Lower lobe of right lung (tissue), 2 donors: ENCODE measurements around the gene SHISA3. TPM values are rescaled to one million over a fixed set of nuclear protein-coding genes. Genes with fewer than 3 reads are reported as not detected.

Experiments used
- ATAC-seq, 2 donors: fragments of 200-7000 bp; cut with Tn5 transposase; one replicate each; pipeline ENCODE4 v1.9.1; 2020 to 2022; ENCODE audit warnings: mild to moderate bottlenecking in 2 of 2, moderate library complexity in 2 of 2
- DNase-seq: peaks from one replicate; pipeline ENCODE4 v3.0.0-alpha.2; 2020
- H3K27ac ChIP-seq: fragments of 200-600 bp; one replicate; pipeline ENCODE4 v1.8.0; 2022
- H3K27me3 ChIP-seq: fragments of 200-600 bp; one replicate; pipeline ENCODE4 v1.8.0; 2022; ENCODE audit warnings: low read depth
- H3K36me3 ChIP-seq: fragments of 200-600 bp; one replicate; pipeline ENCODE4 v1.8.0; 2022; ENCODE audit warnings: mild to moderate bottlenecking
- H3K4me1 ChIP-seq: fragments of 200-600 bp; one replicate; pipeline ENCODE4 v1.8.0; 2022
- H3K4me3 ChIP-seq: fragments of 200-600 bp; one replicate; pipeline ENCODE4 v1.8.0; 2022; ENCODE audit warnings: mild to moderate bottlenecking
- H3K9me3 ChIP-seq: fragments of 200-600 bp; one replicate; pipeline ENCODE4 v1.8.0; 2022
- intact Hi-C: fragments of 100-400 bp; cut with DNase I; formaldehyde crosslinking; loops from one replicate; pipeline ENCODE4 v1.11.0; 2022
- total RNA-seq: library from RNA; stranded (reverse); fragmentation: NEBNext Ultra II Directional; extraction: Animal tissue kit (Norgen Biotek cat#: 25700); gene quantifications from one replicate; pipeline ENCODE4 v1.2.1, GENCODE V29; 2021
- TF ChIP-seq, protein P1 (sequence below): fragments of 200-600 bp; IDR thresholded peaks from one replicate; pipeline ENCODE4 v1.8.0; 2022; ENCODE audit warnings: antibody characterized with exemption, mild to moderate bottlenecking
- donor health status: DM: no; HTN: yes; CAD: no; lungs with severe emphysema.

The SHISA3 gene
- total RNA-seq, 1 donor from 2014 or later: 3.7 TPM

DNA sequence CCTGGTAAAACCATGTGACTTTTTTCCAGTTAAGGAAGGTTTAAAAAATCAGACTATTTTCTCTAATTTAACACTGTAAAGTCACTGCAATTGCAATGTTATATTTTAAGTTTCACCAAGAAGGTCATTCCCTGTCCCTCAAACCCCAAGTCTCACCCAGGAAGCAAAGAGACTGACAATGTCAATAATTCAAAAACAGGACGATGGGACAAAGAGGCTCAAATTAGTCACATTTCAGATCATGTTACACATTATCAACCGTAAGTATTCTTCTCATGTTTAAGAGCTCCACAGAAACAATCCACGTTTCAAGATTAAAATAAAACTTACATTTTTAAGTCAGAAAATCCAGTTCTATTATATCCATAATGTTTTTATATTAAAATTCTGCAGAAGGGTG, 13.2 kb downstream of the SHISA3 start:
- intact Hi-C loops: no loop called here
- no peak for ATAC-seq
- no peak for DNase-seq
- Histone ChIP-seq H3K27me3 (no peaks in the 10 kb centered on the region), H3K4me1 (no peaks in the 10 kb centered on the region), H3K9me3 (no peaks in the 10 kb centered on the region), H3K27ac (no peak overlapping the region), H3K4me3 (no peak overlapping the region), H3K36me3 (peaks cover 31% of the 10 kb centered on the region)
- TF ChIP-seq, protein P1, sequence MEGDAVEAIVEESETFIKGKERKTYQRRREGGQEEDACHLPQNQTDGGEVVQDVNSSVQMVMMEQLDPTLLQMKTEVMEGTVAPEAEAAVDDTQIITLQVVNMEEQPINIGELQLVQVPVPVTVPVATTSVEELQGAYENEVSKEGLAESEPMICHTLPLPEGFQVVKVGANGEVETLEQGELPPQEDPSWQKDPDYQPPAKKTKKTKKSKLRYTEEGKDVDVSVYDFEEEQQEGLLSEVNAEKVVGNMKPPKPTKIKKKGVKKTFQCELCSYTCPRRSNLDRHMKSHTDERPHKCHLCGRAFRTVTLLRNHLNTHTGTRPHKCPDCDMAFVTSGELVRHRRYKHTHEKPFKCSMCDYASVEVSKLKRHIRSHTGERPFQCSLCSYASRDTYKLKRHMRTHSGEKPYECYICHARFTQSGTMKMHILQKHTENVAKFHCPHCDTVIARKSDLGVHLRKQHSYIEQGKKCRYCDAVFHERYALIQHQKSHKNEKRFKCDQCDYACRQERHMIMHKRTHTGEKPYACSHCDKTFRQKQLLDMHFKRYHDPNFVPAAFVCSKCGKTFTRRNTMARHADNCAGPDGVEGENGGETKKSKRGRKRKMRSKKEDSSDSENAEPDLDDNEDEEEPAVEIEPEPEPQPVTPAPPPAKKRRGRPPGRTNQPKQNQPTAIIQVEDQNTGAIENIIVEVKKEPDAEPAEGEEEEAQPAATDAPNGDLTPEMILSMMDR: no peak

GRCh38 chr4:42411803-42412202, 14.5 kb downstream of the SHISA3 start:
- H3K4me3 ChIP-seq: no peak overlapping the region
- ATAC-seq: no peak

GRCh38 chr4:42412251-42412650, 15.0 kb downstream of the SHISA3 start:
- DNase-seq (no peak), ATAC-seq (peak in 1 of 2 donors; percentile 63)
- Histone ChIP-seq H3K4me3 (no peak overlapping the region), H3K27me3 (no peaks in the 10 kb centered on the region), H3K36me3 (peaks cover 44% of the 10 kb centered on the region), H3K27ac (no peak overlapping the region), H3K4me1 (no peaks in the 10 kb centered on the region), H3K9me3 (no peaks in the 10 kb centered on the region)
- TF ChIP-seq, protein P1: no peak
- intact Hi-C loops: no loop called here

More at GRCh38 chr4:42411803-42412202, 14.5 kb downstream of the SHISA3 start:
- Histone ChIP-seq H3K4me1 (no peaks in the 10 kb centered on the region), H3K9me3 (no peaks in the 10 kb centered on the region), H3K27me3 (no peaks in the 10 kb centered on the region), H3K36me3 (peaks cover 42% of the 10 kb centered on the region), H3K27ac (no peak overlapping the region)
- DNase-seq: no peak
- intact Hi-C loops: no loop called here
- TF ChIP-seq, protein P1: no peak

- Histone ChIP-seq H3K9me3 (no peaks in the 10 kb centered on the region), H3K4me3 (no peak overlapping the region), H3K27me3 (no peaks in the 10 kb centered on the region), H3K27ac (no peak overlapping the region), H3K36me3 (peaks cover 71% of the 10 kb centered on the region), H3K4me1 (no peaks in the 10 kb centered on the region)
- DNase-seq: no peak
- no peak for ATAC-seq
- intact Hi-C loops: no loop called here
- TF ChIP-seq, protein P1: no peak
These were observed 18.0 kb downstream of the SHISA3 start for GRCh38 chr4:42415281-42415680.

GRCh38 chr4:42416017-42416416, 18.7 kb downstream of the SHISA3 start:
- Histone ChIP-seq H3K4me1 (no peaks in the 10 kb centered on the region), H3K4me3 (no peak overlapping the region), H3K9me3 (no peaks in the 10 kb centered on the region), H3K27ac (no peak overlapping the region), H3K36me3 (peaks cover 78% of the 10 kb centered on the region), H3K27me3 (no peaks in the 10 kb centered on the region)
- ATAC-seq: no peak
- no peak for DNase-seq
- intact Hi-C loops: no loop called here
- TF ChIP-seq, protein P1: no peak

- no peaks in the 10 kb centered on the region for H3K9me3 ChIP-seq
- H3K4me3 ChIP-seq: no peak overlapping the region
- no peak overlapping the region for H3K27ac ChIP-seq
- peaks cover 85% of the 10 kb centered on the region for H3K36me3 ChIP-seq
- TF ChIP-seq, protein P1: no peak
- DNase-seq: no peak
- no peaks in the 10 kb centered on the region for H3K4me1 ChIP-seq
- H3K27me3 ChIP-seq: no peaks in the 10 kb centered on the region
- no peak for ATAC-seq
- intact Hi-C loops: no loop called here
These were observed 20.3 kb downstream of the SHISA3 start for GRCh38 chr4:42417550-42417949.
